GM10266 (cell line): Measurements from ENCODE around the gene CLCN1.

Source experiments
- DNase-seq: peaks from one replicate; pipeline ENCODE4 v3.0.0; 2012; ENCODE audit errors: extremely low spot score
- CTCF ChIP-seq: IDR thresholded peaks from 2 replicates; pipeline ENCODE4 v1.5.1; 2012; ENCODE audit warnings: mild to moderate bottlenecking, low read depth; ENCODE audit not compliant: control insufficient read depth, insufficient read depth; ENCODE audit errors: missing control alignments

The CLCN1 gene

GRCh38 chr7:143385891-143386781 lies 70.2 kb downstream of the CLCN1 start:
- DNase-seq, result no peak
- no peak for TF ChIP-seq CTCF

GRCh38 chr7:143387156-143387975 lies 71.5 kb downstream of the CLCN1 start:
- no peak for TF ChIP-seq CTCF
- no peak for DNase-seq

GRCh38 chr7:143388051-143388450 lies 72.1 kb downstream of the CLCN1 start:
- DNase-seq, result no peak
- no peak for TF ChIP-seq CTCF

GRCh38 chr7:143388491-143389101 lies 72.7 kb downstream of the CLCN1 start:
- DNase-seq, result no peak
- TF ChIP-seq CTCF, result no peak

- no peak for TF ChIP-seq CTCF
- no peak for DNase-seq
These were observed 73.6 kb downstream of the CLCN1 start for GRCh38 chr7:143389316-143390103.

- DNase-seq, result no peak
These were observed 74.3 kb downstream of the CLCN1 start for GRCh38 chr7:143390104-143390772.

More at GRCh38 chr7:143390104-143390772, 74.3 kb downstream of the CLCN1 start:
- TF ChIP-seq CTCF, result no peak
